GM19468 (cell line): ENCODE data around the gene SHPK.

Experiments
- ATAC-seq: cut with Tn5 transposase; IDR thresholded peaks from one replicate; pipeline ENCODE4 v1.9.1; 2021; ENCODE audit warnings: mild to moderate bottlenecking, moderate library complexity, moderate number of reproducible peaks; ENCODE audit not compliant: unreplicated experiment; ENCODE audit errors: extremely low read depth

SHPK gene

DNA sequence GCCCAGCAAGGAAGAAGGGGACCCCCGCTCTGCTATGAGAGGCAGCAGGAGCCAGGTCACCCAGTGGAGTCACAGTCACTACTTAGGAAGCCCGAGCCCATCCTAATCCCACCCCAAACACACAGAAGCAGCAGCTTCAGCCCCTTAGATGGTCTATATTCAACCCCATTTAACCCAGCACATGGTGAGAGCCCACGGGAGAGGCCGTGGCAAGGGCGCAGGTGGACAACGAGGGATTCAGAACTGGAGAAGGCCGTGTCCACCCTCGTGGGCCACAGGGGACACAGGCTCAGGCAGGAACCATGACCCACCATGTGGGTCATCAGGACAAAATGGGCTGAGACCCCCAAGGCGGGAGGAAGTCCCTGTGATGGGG lies 76.8 kb downstream of the SHPK start:
- no peak for ATAC-seq

DNA sequence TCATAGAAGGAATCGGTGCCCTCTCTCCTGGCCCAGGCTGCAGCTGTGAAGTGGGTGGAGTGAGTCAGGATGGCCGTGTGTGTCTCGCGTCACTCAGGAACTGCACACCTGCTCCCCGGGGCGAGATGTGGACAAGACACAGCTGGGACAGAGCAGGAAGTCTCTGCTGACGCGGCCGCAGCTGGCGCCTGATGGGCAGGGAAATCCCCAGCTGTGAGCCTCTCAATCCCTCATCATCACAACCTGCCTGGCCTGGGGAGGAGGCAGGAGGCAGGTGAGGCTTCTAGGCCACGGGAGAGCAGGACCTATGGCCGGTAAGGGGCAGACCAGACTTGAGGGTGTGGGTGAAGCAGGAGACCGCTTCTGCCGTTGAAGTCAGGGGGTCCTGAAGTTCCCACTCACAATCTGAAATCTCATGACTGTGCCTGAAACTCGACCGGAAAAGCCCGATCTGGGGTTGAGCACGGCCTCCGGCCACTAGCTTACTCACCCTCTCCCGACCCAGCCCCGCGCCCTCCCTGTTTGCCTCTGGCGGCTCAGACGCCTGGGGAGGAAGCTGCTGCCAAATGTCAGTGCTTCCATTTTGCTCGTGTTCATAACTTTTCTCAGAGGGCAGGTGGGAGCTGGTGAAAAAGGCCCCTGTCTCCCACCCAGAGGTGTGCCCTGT lies 77.3 kb downstream of the SHPK start:
- ATAC-seq: peak; percentile 67
